ENCODE measurements around the gene VKORC1.

VKORC1 gene

DNA sequence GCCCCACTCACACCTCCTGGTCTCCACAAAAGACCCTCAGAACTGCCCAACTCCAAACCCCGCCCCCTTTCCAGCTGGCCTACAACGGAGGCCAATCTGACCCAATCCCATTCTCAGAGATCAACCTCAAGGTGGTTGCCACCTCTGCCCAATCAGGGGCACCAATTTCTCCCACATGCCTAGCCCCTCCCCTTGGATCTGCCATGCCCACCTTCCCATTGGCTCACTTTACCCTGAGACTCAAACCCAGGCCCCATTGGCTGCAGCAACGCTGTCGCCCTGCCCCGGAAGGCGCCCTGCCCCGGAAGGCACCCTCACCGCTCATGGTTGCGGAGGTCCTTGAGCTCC, 31.1 kb downstream of the VKORC1 start:
- no peak for DNase-seq (ENCODE audit: low read depth)

DNA sequence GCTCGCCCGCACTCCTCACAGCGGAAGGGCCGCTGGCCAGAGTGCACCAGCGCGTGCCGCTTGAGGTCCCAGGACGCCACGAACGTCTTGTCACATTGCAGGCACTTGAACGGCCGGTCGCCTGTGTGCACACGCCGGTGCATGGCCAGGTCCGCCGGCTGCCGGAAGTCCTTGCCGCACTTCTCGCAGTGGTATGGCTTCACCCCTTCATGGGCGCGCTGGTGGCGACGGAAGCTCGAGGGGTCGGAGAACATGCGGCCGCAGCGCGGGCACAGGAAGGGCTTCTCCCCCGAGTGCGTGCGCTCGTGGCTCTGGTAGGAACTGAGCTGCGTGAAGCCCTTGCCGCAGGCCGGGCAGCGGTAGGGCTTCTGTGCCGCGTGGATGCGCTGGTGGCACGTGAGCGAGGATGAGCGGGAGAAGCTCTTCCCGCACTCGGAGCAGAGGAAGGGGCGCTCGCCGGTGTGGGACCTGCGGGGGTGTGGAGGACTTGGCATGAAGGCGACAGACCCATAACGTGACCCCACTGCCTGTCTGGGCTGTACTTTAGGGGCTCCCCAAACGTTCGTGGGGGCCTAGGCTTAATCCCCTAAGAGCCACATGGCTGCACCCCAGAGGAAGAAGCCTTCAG, 32.7 kb downstream of the VKORC1 start:
- no peak for DNase-seq (ENCODE audit: low read depth)

DNA sequence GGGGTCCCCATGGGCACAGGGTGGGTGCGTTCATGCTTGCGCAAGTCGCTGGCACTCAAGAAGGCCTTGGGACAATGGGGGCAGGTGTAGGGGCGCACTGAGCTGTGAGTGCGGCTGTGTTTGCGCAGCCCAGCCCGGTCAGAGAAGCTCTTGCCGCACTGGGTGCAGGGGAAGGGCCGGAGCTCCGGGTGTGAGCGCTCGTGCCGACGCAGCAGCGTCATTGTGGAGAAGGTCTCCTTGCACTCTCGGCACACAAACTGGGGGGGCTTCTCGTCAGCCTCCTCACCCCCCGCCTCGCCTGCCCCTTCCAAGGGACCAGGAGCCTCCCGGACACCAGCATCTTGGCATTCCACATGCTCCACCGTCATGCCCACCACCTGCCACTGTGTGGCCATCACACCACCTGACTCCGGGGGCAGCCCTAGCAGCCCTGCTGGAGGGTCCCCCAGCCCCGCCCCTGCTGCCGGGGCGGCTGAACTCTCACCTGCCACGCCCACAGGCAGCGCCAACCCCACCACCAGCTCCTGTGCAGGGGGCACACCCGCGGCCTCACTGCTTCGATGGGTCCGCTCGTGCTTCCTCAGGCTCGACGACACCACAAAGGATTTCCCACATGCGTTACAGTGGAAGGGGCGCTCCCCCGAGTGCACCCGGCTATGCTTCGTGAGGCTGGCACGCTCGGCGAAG, 33.3 kb downstream of the VKORC1 start:
- no peak for DNase-seq (ENCODE audit: low read depth)

GRCh38 chr16:31055613-31056012, 39.0 kb downstream of the VKORC1 start:
- no peak for DNase-seq (ENCODE audit: low read depth)

DNA sequence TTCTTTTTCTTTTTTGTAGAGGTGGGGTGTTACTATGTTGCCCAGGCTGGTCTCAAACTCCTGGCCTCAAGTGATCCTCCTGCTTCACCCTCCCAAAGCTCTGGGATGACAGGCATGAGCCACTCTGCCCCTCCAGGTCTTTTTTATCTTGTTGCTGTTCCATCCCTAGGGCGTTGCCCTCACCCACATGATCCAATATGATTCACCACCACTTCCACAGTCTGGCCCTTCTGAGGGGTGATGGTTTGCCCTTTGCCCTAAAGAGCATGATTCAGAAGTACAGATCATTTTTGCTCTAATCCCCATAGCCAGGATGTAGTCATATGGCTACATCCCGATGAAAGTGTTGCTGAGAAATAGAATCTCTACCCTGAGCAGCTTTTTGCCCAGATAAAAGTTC, 42.5 kb downstream of the VKORC1 start:
- no peak for DNase-seq (ENCODE audit: low read depth)

DNA sequence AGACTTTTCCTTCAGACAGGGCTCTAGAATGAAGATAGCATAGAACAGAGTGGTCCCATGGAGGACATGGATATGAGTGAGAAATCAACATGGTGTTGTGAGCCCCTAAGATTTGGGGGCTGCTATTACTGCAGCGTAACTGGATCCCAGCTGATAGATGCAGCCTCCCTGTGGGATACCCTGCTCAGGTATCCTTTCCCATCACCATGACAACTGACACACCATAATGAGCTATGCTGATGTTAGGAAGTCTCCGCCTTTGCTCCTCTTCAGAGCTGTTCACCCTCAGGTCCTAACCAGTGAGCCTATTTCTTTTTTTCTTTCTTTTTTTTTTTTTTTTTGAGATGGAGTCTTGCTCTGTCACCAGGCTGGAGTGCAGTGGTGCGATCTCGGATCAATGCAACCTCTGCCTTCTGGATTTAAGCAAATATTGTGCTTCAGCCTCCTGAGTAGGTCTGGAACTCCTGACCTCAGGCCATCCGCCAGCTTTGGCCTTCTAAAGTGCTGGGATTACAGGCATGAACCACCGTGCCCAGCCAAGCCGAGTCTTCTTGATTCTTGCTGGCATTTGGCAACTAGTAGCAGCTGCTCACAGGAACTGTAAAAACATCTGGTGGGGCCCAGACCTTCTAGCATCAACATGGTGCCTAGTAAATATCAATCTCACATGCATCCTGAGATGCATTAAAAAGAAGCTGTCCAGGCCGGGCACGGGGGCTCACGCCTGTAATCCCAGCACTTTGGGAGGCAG, 44.1 kb downstream of the VKORC1 start:
- DNase-seq (ENCODE audit: low read depth) = no peak

- DNase-seq (ENCODE audit: low read depth) = no peak
Measured at GRCh38 chr16:31043898-31044481, 50.6 kb downstream of the VKORC1 start.

DNA sequence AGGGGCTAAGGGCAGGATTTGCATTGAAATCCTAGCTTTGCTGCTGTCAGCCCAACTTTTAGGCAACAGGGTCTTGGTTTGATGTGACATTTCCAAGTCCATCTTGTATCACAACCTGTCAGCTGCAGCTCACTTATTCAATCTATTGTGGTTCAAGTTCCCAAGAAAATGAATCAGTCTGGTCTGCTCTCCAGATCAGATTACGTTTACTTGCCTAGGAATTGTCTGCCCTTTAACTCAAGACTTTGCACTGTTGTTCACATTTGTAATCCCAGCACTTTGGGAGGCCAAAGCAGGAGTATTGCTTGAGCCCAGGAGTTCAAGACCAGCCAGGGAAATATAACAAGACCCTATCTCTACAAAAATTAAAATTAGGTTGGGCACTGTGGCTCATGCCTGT, 51.2 kb downstream of the VKORC1 start:
- DNase-seq (ENCODE audit: low read depth) = no peak

- no peak for DNase-seq (ENCODE audit: low read depth)
Measured at GRCh38 chr16:31042866-31043265, 51.7 kb downstream of the VKORC1 start.
